Hippocampal formation (tissue), 2 donors: Measurements from ENCODE around the gene SEMA7A.

Source experiments
- DNase-seq, 2 donors: peaks; one replicate each; lab custom pipeline; 2025; lab: John Stamatoyannopoulos, UW

The SEMA7A gene

GRCh38 chr15:74415966-74416916, 17.5 kb downstream of the SEMA7A start:
- no peak for DNase-seq

- no peak for DNase-seq
Measured at GRCh38 chr15:74414603-74415338, 19.0 kb downstream of the SEMA7A start.

- DNase-seq = no peak
Measured at GRCh38 chr15:74414081-74414580, 19.6 kb downstream of the SEMA7A start.

GRCh38 chr15:74413350-74414080, 20.2 kb downstream of the SEMA7A start:
- no peak for DNase-seq

- no peak for DNase-seq
Measured at GRCh38 chr15:74412159-74412558, 21.6 kb downstream of the SEMA7A start.

- DNase-seq = no peak
Measured at GRCh38 chr15:74411686-74412085, 22.1 kb downstream of the SEMA7A start.

GRCh38 chr15:74410502-74410901, 23.3 kb downstream of the SEMA7A start:
- no peak for DNase-seq

- no peak for DNase-seq
Measured at GRCh38 chr15:74409225-74409624, 24.5 kb downstream of the SEMA7A start.

GRCh38 chr15:74408815-74409214, 24.9 kb downstream of the SEMA7A start:
- DNase-seq = no peak

GRCh38 chr15:74408385-74408784, 25.4 kb downstream of the SEMA7A start:
- DNase-seq = no peak

GRCh38 chr15:74406992-74407705, 26.6 kb downstream of the SEMA7A start:
- no peak for DNase-seq

GRCh38 chr15:74406517-74406916, 27.2 kb downstream of the SEMA7A start:
- no peak for DNase-seq

- no peak for DNase-seq
Measured at GRCh38 chr15:74405823-74406222, 27.9 kb downstream of the SEMA7A start.

GRCh38 chr15:74403991-74404563, 29.7 kb downstream of the SEMA7A start:
- DNase-seq = peak in 1 of 2 donors; percentile 40

GRCh38 chr15:74403588-74403919, 30.2 kb downstream of the SEMA7A start:
- DNase-seq = no peak

GRCh38 chr15:74402873-74403587, 30.7 kb downstream of the SEMA7A start:
- DNase-seq = peak in 1 of 2 donors; percentile 15

GRCh38 chr15:74402337-74402841, 31.4 kb downstream of the SEMA7A start:
- DNase-seq = no peak

- DNase-seq = no peak
Measured at GRCh38 chr15:74400915-74401757, 32.6 kb downstream of the SEMA7A start.

- no peak for DNase-seq
Measured at GRCh38 chr15:74400313-74400860, 33.4 kb downstream of the SEMA7A start.
